Stimulated activated CD4-positive, alpha-beta T cell treated with anti-CD3 and anti-CD28 coated beads, Interleukin-1b, Interleukin-23, amount 100 ng/mL, for 24 hours (primary cell): ENCODE data around the gene NCOR2.
A peak's percentile ranks its signal among the peaks of the same experiment; 100 is the strongest.

Source experiments
- DNase-seq, 4 experiments: peaks; one replicate each; pipeline ENCODE4 v3.0.0-alpha.2; 2020; ENCODE audit warnings: low read depth in 4 of 4, low spot score in 1 of 4

Gene NCOR2

DNA sequence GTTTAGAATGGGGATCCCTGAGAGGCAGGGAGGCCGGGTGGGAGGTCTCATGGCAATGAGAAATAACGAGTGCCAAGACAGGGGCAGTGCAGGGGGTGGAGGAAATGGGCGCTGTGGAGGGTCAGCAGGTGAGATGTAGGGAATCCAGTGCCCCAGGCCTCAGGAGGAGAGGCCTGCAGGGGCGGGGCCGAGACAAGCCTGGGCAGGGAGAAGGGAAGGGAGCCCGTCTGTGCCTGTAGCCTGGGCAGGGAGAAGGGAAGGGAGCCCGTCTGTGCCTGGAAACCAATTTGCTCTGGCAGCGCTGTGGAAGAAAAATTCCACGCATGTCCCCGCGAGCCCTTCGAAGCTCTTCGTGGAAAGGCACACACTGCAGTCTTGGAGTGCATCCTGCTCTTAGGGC is 10.6 kb upstream of the NCOR2 start:
- no peak for DNase-seq

GRCh38 chr12:124577374-124577773 is 10.0 kb upstream of the NCOR2 start:
- DNase-seq = no peak

DNA sequence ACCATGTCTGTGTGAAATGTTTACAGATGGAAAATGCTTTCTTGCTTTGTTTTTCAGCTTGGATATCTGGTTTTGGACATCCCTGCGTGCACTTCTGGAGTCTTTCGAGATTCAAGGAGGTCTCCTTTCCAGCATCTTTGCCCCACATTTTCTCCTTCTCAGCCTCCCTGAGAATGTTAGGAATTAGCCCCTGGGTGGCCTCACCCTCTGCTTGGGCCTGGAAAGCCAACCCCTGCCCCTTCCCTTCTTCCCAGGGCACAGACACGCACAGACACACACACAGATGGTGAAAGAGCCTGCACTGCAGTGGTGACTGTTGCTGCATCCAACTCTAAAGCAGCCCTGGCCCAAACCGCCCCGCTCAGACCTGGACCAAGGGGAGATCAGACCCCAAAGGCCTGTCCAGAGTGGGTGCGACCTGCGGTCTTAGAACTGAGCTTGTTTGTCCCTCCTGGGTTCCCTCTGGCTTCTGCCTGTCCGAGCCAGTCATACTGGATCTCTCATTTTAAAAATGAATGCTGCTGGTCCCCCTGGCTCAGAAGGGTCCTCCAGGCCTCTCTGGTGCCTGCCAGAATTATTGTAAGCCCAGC is 8.7 kb upstream of the NCOR2 start:
- no peak for DNase-seq

GRCh38 chr12:124573839-124574786 is 6.7 kb upstream of the NCOR2 start:
- no peak for DNase-seq

DNA sequence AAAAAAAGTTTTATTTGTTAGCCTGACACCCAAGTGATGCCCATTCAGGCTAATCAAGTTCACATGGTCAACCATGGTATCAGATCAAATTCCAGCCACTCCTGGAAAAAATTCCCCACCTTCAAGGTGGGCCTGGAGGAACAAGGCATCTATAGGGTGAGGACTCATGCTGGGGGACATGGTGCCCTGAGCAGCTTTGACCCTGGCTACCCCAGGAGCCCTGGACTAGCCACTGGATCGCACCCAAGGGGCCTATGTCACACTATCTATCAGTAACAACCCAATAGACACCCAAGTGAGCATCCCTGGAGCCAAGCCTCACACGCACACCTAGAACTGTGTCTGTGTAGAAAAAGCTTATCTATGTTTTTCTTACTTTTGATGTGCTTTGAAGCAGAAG is 4.1 kb upstream of the NCOR2 start:
- DNase-seq = no peak

DNA sequence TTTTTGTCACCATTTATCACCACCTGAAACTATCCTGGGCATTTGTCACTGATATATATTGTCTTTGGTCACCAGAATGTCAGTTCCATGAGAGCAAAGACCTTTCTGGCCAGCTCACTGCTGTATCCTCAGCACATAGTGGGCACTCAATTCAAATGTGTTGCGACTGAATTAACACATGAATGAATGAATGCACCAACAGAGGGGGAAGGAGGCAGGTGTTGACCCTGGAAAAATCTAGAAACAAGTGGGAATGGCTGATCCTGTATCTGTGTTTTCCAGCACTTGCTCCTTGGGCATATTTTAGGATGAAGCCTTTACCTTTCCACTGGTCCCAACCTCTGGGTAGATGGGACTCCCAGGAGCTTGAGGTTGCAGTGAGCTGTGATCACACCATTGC is 3.4 kb upstream of the NCOR2 start:
- no peak for DNase-seq

GRCh38 chr12:124569375-124570148 is 2.1 kb upstream of the NCOR2 start:
- no peak for DNase-seq

DNA sequence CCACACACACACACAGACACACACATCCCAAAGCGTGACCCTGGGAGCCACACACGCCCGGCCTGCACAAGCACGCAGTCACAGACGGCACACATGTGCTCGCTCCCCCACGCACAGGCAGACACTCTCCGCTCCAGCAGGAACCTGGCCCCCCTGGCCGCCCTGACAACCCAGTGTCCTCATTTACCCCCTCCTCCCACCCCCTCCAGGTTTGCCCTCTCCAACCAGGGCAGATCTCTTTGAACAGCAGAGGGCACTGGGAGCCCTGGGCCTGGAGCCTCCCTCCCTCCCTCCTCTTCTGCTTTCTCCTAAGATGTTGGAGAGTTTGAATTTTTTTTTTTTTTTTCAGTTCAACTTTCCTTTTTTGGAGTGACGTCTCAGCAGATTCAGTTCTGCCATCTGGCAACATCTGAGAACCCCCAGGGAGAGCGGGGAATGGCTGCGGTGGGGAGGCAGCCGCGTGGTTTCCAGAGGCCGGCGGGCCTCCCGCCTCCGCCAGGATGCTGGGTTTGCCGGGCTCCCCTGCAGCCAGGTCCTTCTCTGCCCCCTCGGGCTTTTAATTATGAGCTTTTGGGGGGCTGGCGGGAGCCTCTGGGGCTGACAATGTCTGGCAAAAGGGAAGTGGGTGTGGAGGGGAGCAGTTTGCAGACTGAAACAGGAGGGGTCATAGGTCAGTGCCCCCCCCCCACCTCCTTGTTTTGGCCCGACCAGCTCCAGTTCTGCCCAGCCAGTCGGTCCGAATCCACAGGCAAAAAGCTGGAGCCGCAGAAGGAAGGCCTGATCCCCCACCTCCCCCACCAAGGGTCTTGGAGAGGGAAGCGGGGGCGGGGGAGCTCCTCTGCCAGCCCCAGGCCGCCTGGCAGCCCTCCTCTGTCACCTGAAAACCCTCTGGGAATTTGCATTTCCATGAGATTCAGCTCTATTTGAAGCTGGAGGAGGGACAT is 1.3 kb upstream of the NCOR2 start:
- peak in 1 of 4 experiments; percentile 25 for DNase-seq

- DNase-seq = peak; percentile 42 to 68 (median 64)
These were observed 411 bp upstream of the NCOR2 start for GRCh38 chr12:124567673-124568373.

DNA sequence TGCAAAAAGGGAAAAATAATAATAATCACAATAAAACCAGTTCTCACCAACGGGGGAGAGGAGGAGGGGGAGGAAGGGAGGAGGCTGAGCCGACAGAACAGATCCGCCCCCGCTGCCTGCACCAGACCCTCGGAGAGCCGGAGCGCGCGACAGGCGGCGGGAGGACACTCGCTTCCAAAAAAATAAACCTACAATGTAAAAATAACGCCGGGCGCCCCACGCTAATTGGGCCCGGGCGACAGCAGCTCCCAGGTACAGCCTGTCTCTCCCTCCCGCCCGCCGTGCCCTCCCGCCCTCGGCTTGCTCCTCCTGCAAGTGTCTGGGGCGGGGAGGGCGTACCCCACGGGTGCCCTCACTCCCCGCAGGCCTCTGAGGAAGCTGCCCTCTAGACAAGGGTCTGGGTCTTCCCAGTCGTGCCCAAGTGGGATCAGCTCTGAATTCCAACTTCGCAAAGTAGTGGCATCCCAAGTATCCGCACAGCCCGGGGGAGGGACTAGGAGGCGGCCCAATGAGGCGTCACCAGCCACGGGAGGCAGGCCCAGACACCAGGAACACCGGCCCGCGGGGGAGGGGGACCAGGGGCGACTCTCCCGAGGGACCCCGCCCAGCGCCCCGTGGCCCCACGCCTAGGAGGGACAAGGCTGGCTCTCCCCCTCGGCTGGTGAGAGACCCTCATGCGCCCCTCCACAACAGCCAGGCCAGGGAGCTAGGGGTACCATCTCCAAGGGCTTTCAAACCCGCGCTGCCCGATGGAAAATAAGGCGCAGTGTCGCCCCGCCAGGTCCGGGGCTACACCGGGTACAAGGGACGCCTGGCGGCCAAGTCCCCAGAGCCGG is 1.0 kb downstream of the NCOR2 start:
- peak in 3 of 4 experiments; percentile 37 to 64 (median 43) for DNase-seq

- no peak for DNase-seq
These were observed 1.7 kb downstream of the NCOR2 start for GRCh38 chr12:124565656-124566160.

- DNase-seq = no peak
These were observed 2.4 kb downstream of the NCOR2 start for GRCh38 chr12:124564971-124565491.

GRCh38 chr12:124564232-124564958 is 3.0 kb downstream of the NCOR2 start:
- no peak for DNase-seq

GRCh38 chr12:124563809-124564208 is 3.6 kb downstream of the NCOR2 start:
- DNase-seq = no peak

DNA sequence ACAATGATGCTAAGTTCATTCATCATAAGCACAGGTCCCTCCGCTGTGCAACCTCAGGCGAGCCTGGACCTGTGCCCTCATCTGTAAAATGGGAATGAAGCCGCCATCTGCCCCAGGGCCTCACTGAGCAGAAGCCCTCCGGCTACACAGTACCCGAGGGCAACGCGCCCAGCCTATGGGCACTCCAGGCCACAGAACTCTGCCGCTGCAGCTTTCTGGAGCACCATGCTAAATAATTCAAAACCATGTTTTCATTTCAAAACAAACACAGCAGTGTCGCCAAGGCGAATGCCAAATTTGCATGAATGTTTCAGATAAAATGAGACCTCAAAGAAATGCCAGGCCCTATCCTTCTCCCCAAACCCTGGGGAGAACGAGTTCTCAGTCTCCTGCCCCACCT is 4.0 kb downstream of the NCOR2 start:
- no peak for DNase-seq

GRCh38 chr12:124562796-124563181 is 4.6 kb downstream of the NCOR2 start:
- DNase-seq = no peak

DNA sequence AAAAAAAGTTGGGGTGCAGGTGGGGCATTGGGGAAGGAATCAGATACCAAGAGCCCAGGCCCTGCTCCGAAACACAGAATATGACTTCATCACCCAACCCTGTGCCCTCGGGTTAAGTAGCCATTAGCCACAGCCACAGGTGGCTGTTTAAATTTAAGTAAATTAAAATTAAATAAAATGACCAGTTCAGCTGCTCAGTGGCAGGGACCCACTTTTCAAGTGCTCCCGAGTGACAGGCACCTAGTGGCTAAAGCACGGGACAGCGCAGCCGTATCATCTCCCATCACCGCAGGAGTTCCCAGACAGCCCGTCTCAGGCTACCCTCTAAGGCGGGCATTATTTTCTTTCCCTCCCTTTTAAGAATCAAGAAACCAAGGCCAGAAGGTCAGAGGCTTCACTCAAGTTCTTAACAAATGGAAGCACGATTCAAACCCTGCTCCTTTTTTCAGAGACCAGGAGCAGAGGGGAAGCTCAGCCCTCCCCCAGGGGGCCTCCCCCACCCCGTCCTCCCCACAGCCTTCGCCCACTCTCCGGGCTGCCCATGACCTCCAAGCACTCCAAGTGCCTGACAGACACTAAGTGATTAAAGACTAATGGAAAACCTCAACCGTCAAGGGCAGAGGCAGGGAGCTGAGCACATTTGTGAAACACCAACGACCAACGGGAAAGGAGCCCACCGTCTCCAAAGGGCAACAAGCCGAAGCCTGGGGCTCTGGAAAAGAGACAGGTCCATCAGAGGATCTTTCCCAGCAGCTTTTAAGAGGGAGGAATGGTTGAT is 5.2 kb downstream of the NCOR2 start:
- DNase-seq = no peak
